GM23338 (cell line): Measurements from ENCODE around the gene STAT6. TPM values are rescaled to one million over a fixed set of nuclear protein-coding genes. Genes with fewer than 3 reads are reported as not detected.

ENCODE experiments used
- ATAC-seq: fragments of 200-7000 bp; cut with Tn5 transposase; 3 replicates; pipeline ENCODE4 v1.9.1; 2020
- DNase-seq: peaks from one replicate; pipeline ENCODE4 v3.0.0-alpha.2; 2015; ENCODE audit warnings: low spot score
- H2AFZ ChIP-seq: fragments of 200-600 bp; sonication (generic); 2 replicates; pipeline ENCODE4 v1.8.0; 2016; ENCODE audit warnings: antibody characterized with exemption, mild to moderate bottlenecking, moderate library complexity
- H3F3A ChIP-seq: fragments of 200-600 bp; sonication (generic); replicated peaks from 2 replicates; pipeline ENCODE4 v1.8.0; 2017; ENCODE audit warnings: antibody characterized with exemption, mixed run types, low read depth
- H3K27ac ChIP-seq: fragments of 200-600 bp; sonication (generic); 2 replicates; pipeline ENCODE4 v1.6.1; 2016; ENCODE audit warnings: low read depth
- H3K27me3 ChIP-seq: fragments of 200-600 bp; sonication (generic); 2 replicates; pipeline ENCODE4 v1.8.0; 2016; ENCODE audit warnings: mild to moderate bottlenecking, mixed run types, moderate library complexity; ENCODE audit not compliant: insufficient read depth
- H3K36me3 ChIP-seq: fragments of 200-600 bp; sonication (generic); 2 replicates; pipeline ENCODE4 v1.8.0; 2016; ENCODE audit warnings: mild to moderate bottlenecking; ENCODE audit not compliant: insufficient read depth
- H3K4me1 ChIP-seq: fragments of 200-600 bp; sonication (generic); 2 replicates; pipeline ENCODE4 v1.8.0; 2016; ENCODE audit warnings: mild to moderate bottlenecking, moderate library complexity; ENCODE audit not compliant: insufficient read depth
- H3K4me2 ChIP-seq: fragments of 200-600 bp; sonication (generic); 2 replicates; pipeline ENCODE4 v1.7.1; 2017; ENCODE audit warnings: mixed run types
- H3K4me3 ChIP-seq: fragments of 200-600 bp; sonication (generic); 2 replicates; pipeline ENCODE4 v1.6.1; 2016; ENCODE audit warnings: mixed run types
- H3K79me2 ChIP-seq: fragments of 200-600 bp; sonication (generic); replicated peaks from 2 replicates; pipeline ENCODE4 v1.8.0; 2017; ENCODE audit warnings: mild to moderate bottlenecking; ENCODE audit not compliant: insufficient read depth
- H3K9me2 ChIP-seq: fragments of 200-600 bp; sonication (generic); 2 replicates; pipeline ENCODE4 v1.8.0; 2017; ENCODE audit not compliant: insufficient read depth
- H4K20me1 ChIP-seq: fragments of 200-600 bp; sonication (generic); replicated peaks from 2 replicates; pipeline ENCODE4 v1.8.0; 2017; ENCODE audit warnings: mild to moderate bottlenecking; ENCODE audit not compliant: insufficient read depth
- H3K27ac Mint-ChIP-seq: 2 replicates; pipeline ENCODE4 v1.8.0; 2020; ENCODE audit warnings: inconsistent platforms, mild to moderate bottlenecking, moderate library complexity, mixed read lengths
- H3K27me3 Mint-ChIP-seq: 3 replicates; pipeline ENCODE4 v1.8.0; 2022; ENCODE audit warnings: low read depth, mild to moderate bottlenecking, moderate library complexity, mixed read lengths, inconsistent platforms; ENCODE audit not compliant: insufficient read depth, poor library complexity
- H3K36me3 Mint-ChIP-seq: 3 replicates; pipeline ENCODE4 v1.8.0; 2021; ENCODE audit warnings: low read depth, mild to moderate bottlenecking, inconsistent platforms, moderate library complexity, mixed read lengths
- H3K4me1 Mint-ChIP-seq: 3 replicates; pipeline ENCODE4 v1.8.0; 2020; ENCODE audit warnings: mild to moderate bottlenecking, inconsistent platforms, mixed read lengths
- H3K4me3 Mint-ChIP-seq: 3 replicates; pipeline ENCODE4 v1.8.0; 2021; ENCODE audit warnings: moderate library complexity, mild to moderate bottlenecking, inconsistent platforms, mixed read lengths
- H3K9me3 Mint-ChIP-seq: 3 replicates; pipeline ENCODE4 v1.8.0; 2020; ENCODE audit warnings: moderate library complexity, mild to moderate bottlenecking, inconsistent platforms, mixed read lengths
- EZH2 ChIP-seq: fragments of 200-600 bp; sonication (generic); IDR thresholded peaks from one replicate; pipeline ENCODE4 v1.8.0; 2017; ENCODE audit warnings: antibody characterized with exemption, mild to moderate bottlenecking, low read depth; ENCODE audit not compliant: unreplicated experiment
- NANOG ChIP-seq: IDR thresholded peaks from 2 replicates; pipeline ENCODE4 v1.6.1; 2016; ENCODE audit warnings: antibody characterized with exemption, borderline replicate concordance
- POLR2AphosphoS5 ChIP-seq: IDR thresholded peaks from 2 replicates; pipeline ENCODE4 v1.6.1; 2016; ENCODE audit warnings: antibody characterized with exemption, low read depth
- ZNF114 ChIP-seq: fragments of 250-450 bp; sonication (Bioruptor Pico); IDR thresholded peaks from 2 replicates; pipeline ENCODE4 v1.5.0; 2020; ENCODE audit warnings: mild to moderate bottlenecking, moderate library complexity
- ZNF331 ChIP-seq: fragments of 250-450 bp; sonication (Bioruptor Pico); IDR thresholded peaks from 2 replicates; pipeline ENCODE4 v1.5.0; 2020; ENCODE audit warnings: low read depth, mild to moderate bottlenecking, moderate library complexity
- polyA plus RNA-seq: library from polyadenylated mRNA; unstranded; fragments of >200 nt; fragmentation: Nextera tagmentation; extraction: Ambion mirVana; gene quantifications from 2 replicates; pipeline ENCODE4 v1.2.1, GENCODE V29; 2016
- total RNA-seq: library from RNA; depleted of rRNA; stranded (reverse); fragments of >200 nt; shearing (Covaris generic); gene quantifications from 2 replicates; pipeline ENCODE4 v1.2.3, GENCODE V29; 2014
- TF ChIP-seq, protein P1 (sequence below): fragments of 250-450 bp; sonication (Bioruptor Pico); IDR thresholded peaks from 2 replicates; pipeline ENCODE4 v1.5.0; 2020; ENCODE audit warnings: mild to moderate bottlenecking, moderate library complexity
- TF ChIP-seq, protein P2 (sequence below), 2 experiments: fragments of 200-600 bp in 1 of 2; sonication (generic) in 1 of 2; conservative IDR thresholded peaks; 2 replicates each; pipeline versions ENCODE4 v1.5.1 to v1.6.1; 2016 to 2017; ENCODE audit warnings: antibody characterized with exemption in 2 of 2, low read depth in 2 of 2, mild to moderate bottlenecking in 2 of 2, moderate library complexity in 1 of 2
- TF ChIP-seq, protein P3 (sequence below): IDR thresholded peaks from 2 replicates; pipeline ENCODE4 v1.6.1; 2016; ENCODE audit warnings: antibody characterized with exemption
- TF ChIP-seq, protein P4 (sequence below): IDR thresholded peaks from one replicate; pipeline ENCODE4 v1.6.1; 2018; ENCODE audit warnings: antibody characterized with exemption; ENCODE audit not compliant: unreplicated experiment

The STAT6 gene
- total and polyA plus RNA-seq, 2 experiments from 2014 or later: 14.3 to 28.1 TPM

DNA sequence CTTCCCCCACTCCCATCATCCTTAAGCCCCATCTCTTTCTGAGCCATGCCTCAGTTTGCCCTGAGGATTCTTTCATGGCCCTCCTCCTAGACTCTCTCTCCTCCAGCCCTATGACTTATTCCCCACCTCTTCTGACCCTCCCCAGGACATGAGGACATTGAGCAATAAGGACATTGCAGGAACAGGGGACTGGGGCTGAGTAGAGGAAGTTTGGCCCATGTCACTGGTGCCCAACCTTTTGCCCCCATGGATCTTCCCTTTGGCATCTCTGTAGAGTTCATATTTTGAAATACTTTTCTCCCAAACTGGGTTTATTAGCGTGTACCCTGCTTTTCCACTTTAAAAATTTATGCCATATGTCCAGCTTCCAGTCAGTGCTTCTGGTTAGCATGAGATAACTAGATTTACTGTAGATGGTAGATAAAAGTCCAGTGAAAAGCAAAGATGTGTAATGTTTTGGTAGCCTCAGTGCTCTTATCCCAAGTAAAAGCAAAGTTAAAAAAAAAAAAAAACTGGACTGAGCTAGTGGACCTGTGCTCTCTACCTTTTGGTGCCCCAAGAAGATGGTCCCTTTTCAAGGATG is 42.3 kb upstream of the STAT6 start (continued):
- TF ChIP-seq, protein P1, sequence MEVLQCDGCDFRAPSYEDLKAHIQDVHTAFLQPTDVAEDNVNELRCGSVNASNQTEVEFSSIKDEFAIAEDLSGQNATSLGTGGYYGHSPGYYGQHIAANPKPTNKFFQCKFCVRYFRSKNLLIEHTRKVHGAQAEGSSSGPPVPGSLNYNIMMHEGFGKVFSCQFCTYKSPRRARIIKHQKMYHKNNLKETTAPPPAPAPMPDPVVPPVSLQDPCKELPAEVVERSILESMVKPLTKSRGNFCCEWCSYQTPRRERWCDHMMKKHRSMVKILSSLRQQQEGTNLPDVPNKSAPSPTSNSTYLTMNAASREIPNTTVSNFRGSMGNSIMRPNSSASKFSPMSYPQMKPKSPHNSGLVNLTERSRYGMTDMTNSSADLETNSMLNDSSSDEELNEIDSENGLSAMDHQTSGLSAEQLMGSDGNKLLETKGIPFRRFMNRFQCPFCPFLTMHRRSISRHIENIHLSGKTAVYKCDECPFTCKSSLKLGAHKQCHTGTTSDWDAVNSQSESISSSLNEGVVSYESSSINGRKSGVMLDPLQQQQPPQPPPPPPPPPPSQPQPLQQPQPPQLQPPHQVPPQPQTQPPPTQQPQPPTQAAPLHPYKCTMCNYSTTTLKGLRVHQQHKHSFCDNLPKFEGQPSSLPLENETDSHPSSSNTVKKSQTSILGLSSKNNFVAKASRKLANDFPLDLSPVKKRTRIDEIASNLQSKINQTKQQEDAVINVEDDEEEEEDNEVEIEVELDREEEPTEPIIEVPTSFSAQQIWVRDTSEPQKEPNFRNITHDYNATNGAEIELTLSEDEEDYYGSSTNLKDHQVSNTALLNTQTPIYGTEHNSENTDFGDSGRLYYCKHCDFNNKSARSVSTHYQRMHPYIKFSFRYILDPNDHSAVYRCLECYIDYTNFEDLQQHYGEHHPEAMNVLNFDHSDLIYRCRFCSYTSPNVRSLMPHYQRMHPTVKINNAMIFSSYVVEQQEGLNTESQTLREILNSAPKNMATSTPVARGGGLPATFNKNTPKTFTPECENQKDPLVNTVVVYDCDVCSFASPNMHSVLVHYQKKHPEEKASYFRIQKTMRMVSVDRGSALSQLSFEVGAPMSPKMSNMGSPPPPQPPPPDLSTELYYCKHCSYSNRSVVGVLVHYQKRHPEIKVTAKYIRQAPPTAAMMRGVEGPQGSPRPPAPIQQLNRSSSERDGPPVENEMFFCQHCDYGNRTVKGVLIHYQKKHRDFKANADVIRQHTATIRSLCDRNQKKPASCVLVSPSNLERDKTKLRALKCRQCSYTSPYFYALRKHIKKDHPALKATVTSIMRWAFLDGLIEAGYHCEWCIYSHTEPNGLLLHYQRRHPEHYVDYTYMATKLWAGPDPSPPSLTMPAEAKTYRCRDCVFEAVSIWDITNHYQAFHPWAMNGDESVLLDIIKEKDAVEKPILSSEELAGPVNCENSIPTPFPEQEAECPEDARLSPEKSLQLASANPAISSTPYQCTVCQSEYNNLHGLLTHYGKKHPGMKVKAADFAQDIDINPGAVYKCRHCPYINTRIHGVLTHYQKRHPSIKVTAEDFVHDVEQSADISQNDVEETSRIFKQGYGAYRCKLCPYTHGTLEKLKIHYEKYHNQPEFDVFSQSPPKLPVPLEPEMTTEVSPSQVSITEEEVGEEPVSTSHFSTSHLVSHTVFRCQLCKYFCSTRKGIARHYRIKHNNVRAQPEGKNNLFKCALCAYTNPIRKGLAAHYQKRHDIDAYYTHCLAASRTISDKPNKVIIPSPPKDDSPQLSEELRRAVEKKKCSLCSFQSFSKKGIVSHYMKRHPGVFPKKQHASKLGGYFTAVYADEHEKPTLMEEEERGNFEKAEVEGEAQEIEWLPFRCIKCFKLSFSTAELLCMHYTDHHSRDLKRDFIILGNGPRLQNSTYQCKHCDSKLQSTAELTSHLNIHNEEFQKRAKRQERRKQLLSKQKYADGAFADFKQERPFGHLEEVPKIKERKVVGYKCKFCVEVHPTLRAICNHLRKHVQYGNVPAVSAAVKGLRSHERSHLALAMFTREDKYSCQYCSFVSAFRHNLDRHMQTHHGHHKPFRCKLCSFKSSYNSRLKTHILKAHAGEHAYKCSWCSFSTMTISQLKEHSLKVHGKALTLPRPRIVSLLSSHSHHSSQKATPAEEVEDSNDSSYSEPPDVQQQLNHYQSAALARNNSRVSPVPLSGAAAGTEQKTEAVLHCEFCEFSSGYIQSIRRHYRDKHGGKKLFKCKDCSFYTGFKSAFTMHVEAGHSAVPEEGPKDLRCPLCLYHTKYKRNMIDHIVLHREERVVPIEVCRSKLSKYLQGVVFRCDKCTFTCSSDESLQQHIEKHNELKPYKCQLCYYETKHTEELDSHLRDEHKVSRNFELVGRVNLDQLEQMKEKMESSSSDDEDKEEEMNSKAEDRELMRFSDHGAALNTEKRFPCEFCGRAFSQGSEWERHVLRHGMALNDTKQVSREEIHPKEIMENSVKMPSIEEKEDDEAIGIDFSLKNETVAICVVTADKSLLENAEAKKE (CRISPR knock-in tag): no peak
- no peak for TF ChIP-seq EZH2
- TF ChIP-seq, protein P2, sequence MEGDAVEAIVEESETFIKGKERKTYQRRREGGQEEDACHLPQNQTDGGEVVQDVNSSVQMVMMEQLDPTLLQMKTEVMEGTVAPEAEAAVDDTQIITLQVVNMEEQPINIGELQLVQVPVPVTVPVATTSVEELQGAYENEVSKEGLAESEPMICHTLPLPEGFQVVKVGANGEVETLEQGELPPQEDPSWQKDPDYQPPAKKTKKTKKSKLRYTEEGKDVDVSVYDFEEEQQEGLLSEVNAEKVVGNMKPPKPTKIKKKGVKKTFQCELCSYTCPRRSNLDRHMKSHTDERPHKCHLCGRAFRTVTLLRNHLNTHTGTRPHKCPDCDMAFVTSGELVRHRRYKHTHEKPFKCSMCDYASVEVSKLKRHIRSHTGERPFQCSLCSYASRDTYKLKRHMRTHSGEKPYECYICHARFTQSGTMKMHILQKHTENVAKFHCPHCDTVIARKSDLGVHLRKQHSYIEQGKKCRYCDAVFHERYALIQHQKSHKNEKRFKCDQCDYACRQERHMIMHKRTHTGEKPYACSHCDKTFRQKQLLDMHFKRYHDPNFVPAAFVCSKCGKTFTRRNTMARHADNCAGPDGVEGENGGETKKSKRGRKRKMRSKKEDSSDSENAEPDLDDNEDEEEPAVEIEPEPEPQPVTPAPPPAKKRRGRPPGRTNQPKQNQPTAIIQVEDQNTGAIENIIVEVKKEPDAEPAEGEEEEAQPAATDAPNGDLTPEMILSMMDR (conservative IDR thresholded peaks at IDR 0.05; ENCODE audit: low read depth in 2 of 2): no peak
- no peak for TF ChIP-seq NANOG

DNA sequence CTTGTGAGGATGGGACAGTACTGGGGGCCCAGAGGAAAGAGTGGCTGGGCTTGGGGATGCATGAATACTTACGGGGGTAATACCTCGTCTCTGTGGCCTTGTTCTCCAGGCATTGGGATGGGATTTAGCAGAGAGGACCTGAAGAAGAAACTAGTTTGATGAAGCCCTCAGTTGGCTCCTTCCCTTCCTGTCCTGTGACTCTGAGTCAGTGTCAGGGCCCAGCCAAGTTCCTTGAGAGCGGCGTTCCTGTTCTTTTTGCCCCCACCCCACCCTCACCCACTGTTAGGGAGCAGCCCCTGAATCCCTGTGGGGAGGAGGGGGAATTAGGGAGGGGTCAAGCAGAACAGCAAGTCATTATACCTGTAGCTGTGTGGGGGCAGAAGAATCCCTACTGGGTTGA is 41.5 kb upstream of the STAT6 start:
- Histone ChIP-seq H3K36me3 (peaks cover 6% of the 10 kb centered on the region), H4K20me1 (peaks cover 16% of the 10 kb centered on the region), H3K79me2 (no peaks in the 10 kb centered on the region), H3K27ac (no peak overlapping the region), H3K9me2 (no peaks in the 10 kb centered on the region), H3K4me3 (no peak overlapping the region), H3K27me3 (no peaks in the 10 kb centered on the region), H3K4me1 (no peaks in the 10 kb centered on the region), H3F3A (0 out of 2 replicates have a peak, but pooled peaks cover 8% of the 10 kb centered on the region), H3K4me2 (no peak overlapping the region), H2AFZ (no peak overlapping the region)
- Mint-ChIP-seq H3K27me3 (peaks cover 20% of the 10 kb centered on the region), H3K4me3 (no peak overlapping the region), H3K36me3 (peaks cover 85% of the 10 kb centered on the region), H3K27ac (peak overlapping the region; percentile 48; the same call in 1 of the 2 replicates), H3K4me1 (peaks cover 33% of the 10 kb centered on the region), H3K9me3 (no peaks in the 10 kb centered on the region)
- DNase-seq (no peak), ATAC-seq (no peak)
- no peak for TF ChIP-seq EZH2
- TF ChIP-seq, protein P3, sequence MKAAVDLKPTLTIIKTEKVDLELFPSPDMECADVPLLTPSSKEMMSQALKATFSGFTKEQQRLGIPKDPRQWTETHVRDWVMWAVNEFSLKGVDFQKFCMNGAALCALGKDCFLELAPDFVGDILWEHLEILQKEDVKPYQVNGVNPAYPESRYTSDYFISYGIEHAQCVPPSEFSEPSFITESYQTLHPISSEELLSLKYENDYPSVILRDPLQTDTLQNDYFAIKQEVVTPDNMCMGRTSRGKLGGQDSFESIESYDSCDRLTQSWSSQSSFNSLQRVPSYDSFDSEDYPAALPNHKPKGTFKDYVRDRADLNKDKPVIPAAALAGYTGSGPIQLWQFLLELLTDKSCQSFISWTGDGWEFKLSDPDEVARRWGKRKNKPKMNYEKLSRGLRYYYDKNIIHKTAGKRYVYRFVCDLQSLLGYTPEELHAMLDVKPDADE: no peak
- TF ChIP-seq ZNF114 (CRISPR knock-in tag): no peak
- TF ChIP-seq POLR2AphosphoS5: no peak
- TF ChIP-seq ZNF331: no peak
- TF ChIP-seq, protein P4, sequence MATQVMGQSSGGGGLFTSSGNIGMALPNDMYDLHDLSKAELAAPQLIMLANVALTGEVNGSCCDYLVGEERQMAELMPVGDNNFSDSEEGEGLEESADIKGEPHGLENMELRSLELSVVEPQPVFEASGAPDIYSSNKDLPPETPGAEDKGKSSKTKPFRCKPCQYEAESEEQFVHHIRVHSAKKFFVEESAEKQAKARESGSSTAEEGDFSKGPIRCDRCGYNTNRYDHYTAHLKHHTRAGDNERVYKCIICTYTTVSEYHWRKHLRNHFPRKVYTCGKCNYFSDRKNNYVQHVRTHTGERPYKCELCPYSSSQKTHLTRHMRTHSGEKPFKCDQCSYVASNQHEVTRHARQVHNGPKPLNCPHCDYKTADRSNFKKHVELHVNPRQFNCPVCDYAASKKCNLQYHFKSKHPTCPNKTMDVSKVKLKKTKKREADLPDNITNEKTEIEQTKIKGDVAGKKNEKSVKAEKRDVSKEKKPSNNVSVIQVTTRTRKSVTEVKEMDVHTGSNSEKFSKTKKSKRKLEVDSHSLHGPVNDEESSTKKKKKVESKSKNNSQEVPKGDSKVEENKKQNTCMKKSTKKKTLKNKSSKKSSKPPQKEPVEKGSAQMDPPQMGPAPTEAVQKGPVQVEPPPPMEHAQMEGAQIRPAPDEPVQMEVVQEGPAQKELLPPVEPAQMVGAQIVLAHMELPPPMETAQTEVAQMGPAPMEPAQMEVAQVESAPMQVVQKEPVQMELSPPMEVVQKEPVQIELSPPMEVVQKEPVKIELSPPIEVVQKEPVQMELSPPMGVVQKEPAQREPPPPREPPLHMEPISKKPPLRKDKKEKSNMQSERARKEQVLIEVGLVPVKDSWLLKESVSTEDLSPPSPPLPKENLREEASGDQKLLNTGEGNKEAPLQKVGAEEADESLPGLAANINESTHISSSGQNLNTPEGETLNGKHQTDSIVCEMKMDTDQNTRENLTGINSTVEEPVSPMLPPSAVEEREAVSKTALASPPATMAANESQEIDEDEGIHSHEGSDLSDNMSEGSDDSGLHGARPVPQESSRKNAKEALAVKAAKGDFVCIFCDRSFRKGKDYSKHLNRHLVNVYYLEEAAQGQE: no peak
